ENCODE data around the gene LLGL2. TPM values are rescaled to one million over a fixed set of nuclear protein-coding genes. Genes with fewer than 3 reads are reported as not detected.

Gene LLGL2
- total RNA-seq, 4 donors from 2014 or later, result 326 to 1,573 (median 641) TPM

DNA sequence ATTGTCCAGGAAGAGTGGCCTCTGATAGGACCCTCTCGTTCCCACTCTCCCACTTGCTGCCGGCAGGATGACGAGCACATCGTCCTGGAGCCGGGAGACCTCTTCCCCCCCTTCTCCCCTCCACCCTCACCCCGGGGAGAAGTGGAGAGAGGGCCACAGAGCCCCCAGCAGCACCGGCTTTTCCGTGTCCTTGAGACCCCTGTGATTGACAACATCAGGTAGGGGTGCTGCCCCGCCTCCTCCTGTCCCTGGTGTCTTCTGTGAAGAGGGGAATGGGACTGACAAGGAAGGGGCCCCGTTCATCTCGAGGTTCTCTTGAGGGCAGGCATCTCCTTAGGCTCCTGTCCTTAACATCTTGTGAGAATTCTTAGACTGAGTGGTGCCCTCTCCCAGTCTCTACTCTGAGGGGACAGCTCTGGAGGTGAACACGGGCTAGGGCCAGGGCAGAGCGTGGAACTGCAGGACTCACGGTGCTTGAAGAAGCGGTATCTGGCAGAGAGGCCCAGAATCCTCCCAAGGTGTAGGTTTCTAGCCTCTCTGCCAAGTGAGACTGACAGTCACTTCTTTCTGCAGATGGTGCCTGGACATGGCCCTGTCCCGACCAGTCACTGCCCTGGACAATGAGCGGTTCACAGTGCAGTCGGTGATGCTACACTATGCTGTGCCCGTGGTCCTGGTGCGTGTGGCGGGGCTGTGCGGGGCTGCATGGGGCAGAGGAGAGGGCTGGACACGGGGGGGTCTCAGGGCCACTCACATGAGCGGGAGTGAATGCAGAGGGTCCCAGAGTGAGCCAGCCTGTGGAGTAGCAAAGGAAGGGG lies 36.6 kb upstream of the LLGL2 start:
- WGBS, 2 donors (ENCODE audit: low coverage in 1 of 2), result 90 to 92% methylated on average over 4 to 24 of the region's 24 CpGs
- TF ChIP-seq EP300 (IDR thresholded peaks at IDR 0.05; ENCODE audit: low read depth), result no peak
- TF ChIP-seq POLR2A (IDR thresholded peaks at IDR 0.05), result no peak
- TF ChIP-seq POLR2AphosphoS5 (IDR thresholded peaks at IDR 0.05), result no peak
- TF ChIP-seq, protein P1, sequence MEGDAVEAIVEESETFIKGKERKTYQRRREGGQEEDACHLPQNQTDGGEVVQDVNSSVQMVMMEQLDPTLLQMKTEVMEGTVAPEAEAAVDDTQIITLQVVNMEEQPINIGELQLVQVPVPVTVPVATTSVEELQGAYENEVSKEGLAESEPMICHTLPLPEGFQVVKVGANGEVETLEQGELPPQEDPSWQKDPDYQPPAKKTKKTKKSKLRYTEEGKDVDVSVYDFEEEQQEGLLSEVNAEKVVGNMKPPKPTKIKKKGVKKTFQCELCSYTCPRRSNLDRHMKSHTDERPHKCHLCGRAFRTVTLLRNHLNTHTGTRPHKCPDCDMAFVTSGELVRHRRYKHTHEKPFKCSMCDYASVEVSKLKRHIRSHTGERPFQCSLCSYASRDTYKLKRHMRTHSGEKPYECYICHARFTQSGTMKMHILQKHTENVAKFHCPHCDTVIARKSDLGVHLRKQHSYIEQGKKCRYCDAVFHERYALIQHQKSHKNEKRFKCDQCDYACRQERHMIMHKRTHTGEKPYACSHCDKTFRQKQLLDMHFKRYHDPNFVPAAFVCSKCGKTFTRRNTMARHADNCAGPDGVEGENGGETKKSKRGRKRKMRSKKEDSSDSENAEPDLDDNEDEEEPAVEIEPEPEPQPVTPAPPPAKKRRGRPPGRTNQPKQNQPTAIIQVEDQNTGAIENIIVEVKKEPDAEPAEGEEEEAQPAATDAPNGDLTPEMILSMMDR (IDR thresholded peaks at IDR 0.05), result no peak
- intact Hi-C loops (cut with DNase I; ENCODE audit: low total_unique reads) (no loop called here), in situ Hi-C loops (cut with MboI; ENCODE audit: low pct_ligation_motif_present in 1 of 4, low pct_unique_long_range_greater_than_20kb in 1 of 4, low sequenced_read_pairs in 3 of 4) (no loop called here)
- H3K27ac ChIP-seq, result peak overlapping the region in 1 of 4 donors; percentile 75
- no peak overlapping the region for H3K4me3 ChIP-seq
- no peaks in the 10 kb centered on the region for H3K27me3 ChIP-seq
- peaks cover 0 to 29% (median 12%) of the 10 kb centered on the region in 4 donors for H3K4me1 ChIP-seq
- no peaks in the 10 kb centered on the region for H3K9me3 ChIP-seq
- DNase-seq, result no peak
- peaks cover 0 to 15% (median 0%) of the 10 kb centered on the region in 4 donors for H3K36me3 ChIP-seq

DNA sequence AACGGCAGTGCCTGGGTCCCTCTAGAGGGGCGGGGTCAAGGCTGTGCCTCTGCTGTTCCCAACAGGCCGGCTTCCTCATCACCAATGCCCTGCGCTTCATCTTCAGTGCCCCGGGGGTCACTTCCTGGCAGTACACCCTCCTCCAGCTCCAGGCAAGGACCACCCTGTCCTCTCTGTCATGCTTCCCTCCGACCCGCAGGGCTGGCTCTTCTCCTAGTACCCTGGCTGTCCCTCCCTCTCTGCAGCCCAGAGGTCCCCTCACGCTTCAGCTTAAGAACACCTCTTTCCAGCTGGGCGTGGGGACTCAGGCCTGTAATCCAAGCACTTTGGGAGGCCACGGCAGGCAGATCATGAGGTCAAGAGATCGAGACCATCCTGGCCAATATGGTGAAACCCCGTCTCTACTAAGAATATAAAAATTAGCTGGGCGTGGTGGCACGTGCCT lies 36.0 kb upstream of the LLGL2 start:
- H3K4me1 ChIP-seq, result peaks cover 0 to 29% (median 12%) of the 10 kb centered on the region in 4 donors
- H3K27me3 ChIP-seq, result no peaks in the 10 kb centered on the region
- intact Hi-C loops (cut with DNase I; ENCODE audit: low total_unique reads) (no loop called here), in situ Hi-C loops (cut with MboI; ENCODE audit: low pct_ligation_motif_present in 1 of 4, low pct_unique_long_range_greater_than_20kb in 1 of 4, low sequenced_read_pairs in 3 of 4) (no loop called here)
- WGBS, 2 donors (ENCODE audit: low coverage in 1 of 2), result 76% methylated on average over 13 of the region's 14 CpGs; no CpG with 5 or more reads in 1 of the 2 donors
- DNase-seq, result no peak
- H3K27ac ChIP-seq, result peak overlapping the region in 3 of 4 donors; percentile 37 to 75 (median 72)
- H3K9me3 ChIP-seq, result no peaks in the 10 kb centered on the region
- peaks cover 0 to 18% (median 0%) of the 10 kb centered on the region in 4 donors for H3K36me3 ChIP-seq
- H3K4me3 ChIP-seq, result no peak overlapping the region
- TF ChIP-seq, protein P1 (IDR thresholded peaks at IDR 0.05), result no peak
- TF ChIP-seq EP300 (IDR thresholded peaks at IDR 0.05; ENCODE audit: low read depth) (no peak), POLR2A (IDR thresholded peaks at IDR 0.05) (no peak), POLR2AphosphoS5 (IDR thresholded peaks at IDR 0.05) (no peak)

DNA sequence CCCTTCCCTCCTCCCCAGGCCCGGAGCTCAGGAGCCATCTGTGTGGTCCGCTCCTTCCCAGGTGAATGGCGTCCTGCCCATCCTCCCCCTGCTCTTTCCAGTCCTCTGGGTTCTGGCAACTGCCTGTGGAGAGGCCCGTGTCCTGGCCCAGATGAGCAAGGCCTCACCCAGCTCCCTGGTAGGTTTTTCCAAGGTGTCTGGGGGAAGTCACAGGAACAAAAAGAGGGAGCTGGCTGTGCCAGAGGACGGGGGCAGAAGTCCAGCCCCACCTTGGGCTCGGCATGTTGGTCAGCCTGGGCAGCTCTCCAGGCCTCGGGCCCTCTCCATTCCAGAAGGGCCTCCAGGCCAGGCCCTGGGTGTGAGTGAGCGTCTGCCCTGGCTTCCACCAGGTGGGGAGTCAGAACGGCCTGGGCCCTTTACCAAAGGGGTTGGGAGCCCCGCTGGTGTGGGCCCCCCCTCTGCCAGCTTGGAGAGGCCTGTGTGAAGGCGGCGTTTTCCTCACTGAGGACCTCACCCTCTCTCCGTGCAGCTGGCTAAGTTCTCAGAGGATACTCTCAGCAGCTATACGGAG lies 35.2 kb upstream of the LLGL2 start:
- peak; percentile 70 for DNase-seq
- TF ChIP-seq EP300 (IDR thresholded peaks at IDR 0.05; ENCODE audit: low read depth), result no peak
- peak in 2 of 3 donors; percentile 6 to 10 for TF ChIP-seq POLR2AphosphoS5 (IDR thresholded peaks at IDR 0.05)
- TF ChIP-seq, protein P1 (IDR thresholded peaks at IDR 0.05), result no peak
- TF ChIP-seq POLR2A (IDR thresholded peaks at IDR 0.05), result peak; percentile 29
- no peak overlapping the region for H3K4me3 ChIP-seq
- intact Hi-C loops (cut with DNase I; ENCODE audit: low total_unique reads), result no loop called here
- no peaks in the 10 kb centered on the region for H3K9me3 ChIP-seq
- peak overlapping the region; percentile 37 to 75 (median 68) for H3K27ac ChIP-seq
- peaks cover 0 to 18% (median 2%) of the 10 kb centered on the region in 4 donors for H3K36me3 ChIP-seq
- no peaks in the 10 kb centered on the region for H3K27me3 ChIP-seq
- in situ Hi-C loops (cut with MboI; ENCODE audit: low pct_ligation_motif_present in 1 of 4, low pct_unique_long_range_greater_than_20kb in 1 of 4, low sequenced_read_pairs in 3 of 4), result loop anchor here in 1 of 4 donors (10.0 kb wide), 1 partner anchor 65 kb away; no protein-coding TSS in a partner anchor
- 63% methylated on average over 14 of the region's 14 CpGs; no CpG with 5 or more reads in 1 of the 2 donors for WGBS, 2 donors (ENCODE audit: low coverage in 1 of 2)
- H3K4me1 ChIP-seq, result peaks cover 0 to 29% (median 12%) of the 10 kb centered on the region in 4 donors

All from transverse colon (tissue), 4 donors.